Amniotic epithelial cell (primary cell): Measurements from ENCODE around the gene MLANA.
A peak's percentile ranks its signal among the peaks of the same experiment; 100 is the strongest.

ENCODE experiments used
- DNase-seq: peaks from one replicate; pipeline ENCODE4 v3.0.0-alpha.2; 2010; ENCODE audit warnings: low read depth

The MLANA gene

GRCh38 chr9:5890641-5891040, at the start of gene MLANA:
Gene MLANA (plus strand): TSS chr9:5890889. CDS start chr9:5892475, 1,586 bp downstream.
- DNase-seq: no peak

- no peak for DNase-seq
Observed at GRCh38 chr9:5841771-5842573, 48.7 kb upstream of the MLANA start.

GRCh38 chr9:5842929-5843793, 47.5 kb upstream of the MLANA start:
- DNase-seq: no peak

- DNase-seq: peak; percentile 63
Observed at GRCh38 chr9:5843794-5844471, 46.8 kb upstream of the MLANA start.

GRCh38 chr9:5845157-5845531, 45.5 kb upstream of the MLANA start:
- DNase-seq: no peak

- DNase-seq: no peak
Observed at GRCh38 chr9:5846096-5846495, 44.6 kb upstream of the MLANA start.

- peak; percentile 97 for DNase-seq
Observed at GRCh38 chr9:5846501-5846921, 44.2 kb upstream of the MLANA start.

- DNase-seq: no peak
Observed at GRCh38 chr9:5848372-5848882, 42.3 kb upstream of the MLANA start.

GRCh38 chr9:5850724-5851122, 40.0 kb upstream of the MLANA start:
- DNase-seq: no peak

GRCh38 chr9:5851445-5851844, 39.2 kb upstream of the MLANA start:
- peak; percentile 98 for DNase-seq

- DNase-seq: no peak
Observed at GRCh38 chr9:5852987-5853386, 37.7 kb upstream of the MLANA start.

GRCh38 chr9:5853617-5854016, 37.1 kb upstream of the MLANA start:
- no peak for DNase-seq

- no peak for DNase-seq
Observed at GRCh38 chr9:5854063-5854790, 36.5 kb upstream of the MLANA start.

- DNase-seq: no peak
Observed at GRCh38 chr9:5857928-5858327, 32.8 kb upstream of the MLANA start.

- no peak for DNase-seq
Observed at GRCh38 chr9:5858833-5859232, 31.9 kb upstream of the MLANA start.

GRCh38 chr9:5863092-5863746, 27.5 kb upstream of the MLANA start:
- no peak for DNase-seq

GRCh38 chr9:5864446-5864845, 26.2 kb upstream of the MLANA start:
- DNase-seq: no peak

GRCh38 chr9:5866272-5866671, 24.4 kb upstream of the MLANA start:
- no peak for DNase-seq

GRCh38 chr9:5866685-5867084, 24.0 kb upstream of the MLANA start:
- DNase-seq: no peak

GRCh38 chr9:5868235-5868634, 22.5 kb upstream of the MLANA start:
- no peak for DNase-seq
